D721Med (cell line): Measurements from ENCODE around the gene ANP32D.
"Not testable (repeated sequence)": the region's sequence is repeated elsewhere in the genome, so short reads cannot be mapped to it uniquely, and the experiment has no call there.

ENCODE experiments used
- DNase-seq: peaks from one replicate; pipeline ENCODE4 v3.0.0; 2011; ENCODE audit warnings: low spot score; ENCODE audit not compliant: insufficient read length
- FAIRE-seq: peaks from 2 replicates; lab custom pipeline; 2011; peaks lifted over from hg19 to GRCh38; lab: Jason Lieb, UNC
- TF ChIP-seq, protein P1 (sequence below): IDR thresholded peaks from 2 replicates; pipeline ENCODE4 v1.5.1; 2012; ENCODE audit warnings: mild to moderate bottlenecking, control low read depth; ENCODE audit not compliant: insufficient read depth; ENCODE audit errors: missing control alignments

The ANP32D gene

DNA sequence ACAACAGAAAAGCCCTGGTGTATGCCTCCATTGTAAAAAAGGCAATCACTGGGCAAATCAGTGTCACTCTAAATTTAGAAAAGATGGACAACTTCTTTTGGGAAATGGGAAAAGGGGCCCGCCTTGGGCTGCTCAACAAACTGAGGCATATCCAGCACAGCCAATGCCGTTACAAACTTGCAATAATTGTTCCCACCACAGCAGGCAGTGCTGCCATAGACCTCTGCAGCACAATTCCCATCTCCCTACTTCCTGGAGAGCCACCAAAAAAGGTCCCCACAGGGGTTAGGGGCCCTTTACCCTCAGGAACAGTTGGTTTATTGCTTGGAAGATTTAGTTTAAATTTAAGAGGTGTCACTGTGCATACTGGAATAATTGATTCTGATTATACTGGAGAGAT is 36.6 kb downstream of the ANP32D start:
- TF ChIP-seq, protein P1, sequence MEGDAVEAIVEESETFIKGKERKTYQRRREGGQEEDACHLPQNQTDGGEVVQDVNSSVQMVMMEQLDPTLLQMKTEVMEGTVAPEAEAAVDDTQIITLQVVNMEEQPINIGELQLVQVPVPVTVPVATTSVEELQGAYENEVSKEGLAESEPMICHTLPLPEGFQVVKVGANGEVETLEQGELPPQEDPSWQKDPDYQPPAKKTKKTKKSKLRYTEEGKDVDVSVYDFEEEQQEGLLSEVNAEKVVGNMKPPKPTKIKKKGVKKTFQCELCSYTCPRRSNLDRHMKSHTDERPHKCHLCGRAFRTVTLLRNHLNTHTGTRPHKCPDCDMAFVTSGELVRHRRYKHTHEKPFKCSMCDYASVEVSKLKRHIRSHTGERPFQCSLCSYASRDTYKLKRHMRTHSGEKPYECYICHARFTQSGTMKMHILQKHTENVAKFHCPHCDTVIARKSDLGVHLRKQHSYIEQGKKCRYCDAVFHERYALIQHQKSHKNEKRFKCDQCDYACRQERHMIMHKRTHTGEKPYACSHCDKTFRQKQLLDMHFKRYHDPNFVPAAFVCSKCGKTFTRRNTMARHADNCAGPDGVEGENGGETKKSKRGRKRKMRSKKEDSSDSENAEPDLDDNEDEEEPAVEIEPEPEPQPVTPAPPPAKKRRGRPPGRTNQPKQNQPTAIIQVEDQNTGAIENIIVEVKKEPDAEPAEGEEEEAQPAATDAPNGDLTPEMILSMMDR = no peak
- FAIRE-seq (no peak), DNase-seq (no peak)

DNA sequence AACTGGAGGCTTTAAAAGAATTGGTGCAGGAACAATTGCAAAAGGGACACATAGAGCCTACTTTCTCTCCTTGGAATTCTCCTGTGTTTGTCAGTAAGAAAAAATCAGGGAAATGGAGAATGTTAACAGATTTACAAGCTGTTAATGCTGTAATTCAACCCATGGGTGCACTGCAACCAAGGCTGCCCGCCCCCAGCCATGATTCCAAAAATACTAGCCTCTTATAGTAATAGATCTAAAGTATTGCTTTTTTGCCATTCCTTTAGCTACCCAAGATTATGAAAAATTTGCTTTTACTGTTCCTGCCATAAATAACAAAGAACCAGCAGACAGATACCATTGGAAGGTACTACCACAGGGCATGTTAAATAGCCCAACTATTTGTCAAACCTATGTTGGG is 37.8 kb downstream of the ANP32D start:
- DNase-seq (no peak), FAIRE-seq (no peak)
- TF ChIP-seq, protein P1 = no peak

DNA sequence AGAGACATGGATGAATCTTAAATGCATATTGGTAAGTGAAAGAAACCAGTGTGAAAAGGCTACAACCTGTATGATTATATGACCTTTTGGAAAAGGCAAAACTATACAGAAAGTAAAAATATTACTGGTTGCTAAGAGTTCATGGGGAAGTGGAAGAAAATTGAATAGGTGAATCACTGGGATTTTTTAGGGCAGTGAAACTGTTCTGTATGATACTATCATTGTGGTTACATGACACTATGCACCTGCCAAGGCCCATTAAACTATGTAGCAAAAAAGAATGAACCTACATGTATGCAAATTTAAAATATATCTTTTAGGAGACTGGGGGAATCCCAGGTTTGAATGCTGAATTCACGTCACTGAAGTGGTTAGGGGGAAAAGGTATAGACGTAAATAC is 40.5 kb downstream of the ANP32D start:
- TF ChIP-seq, protein P1 = no peak
- DNase-seq (no peak), FAIRE-seq (no peak)

DNA sequence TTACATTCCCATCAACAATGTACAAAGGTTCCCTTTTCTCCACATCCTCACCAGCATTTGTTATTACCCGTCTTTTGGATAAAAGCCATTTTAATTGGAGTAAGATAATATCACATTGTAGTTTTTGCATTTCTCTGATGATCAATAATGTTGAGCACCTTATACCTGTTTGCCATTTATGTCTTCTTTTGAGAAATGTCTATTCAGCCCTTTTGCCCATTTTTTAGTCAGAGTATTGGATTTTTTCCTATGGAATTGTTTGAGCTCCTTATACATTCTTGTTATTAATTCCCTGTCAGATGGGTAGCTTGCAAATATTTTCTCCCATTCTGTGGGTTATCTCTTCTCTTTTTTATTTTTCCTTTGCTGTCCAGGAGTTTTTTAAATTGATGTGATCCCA is 42.4 kb downstream of the ANP32D start:
- DNase-seq (no peak), FAIRE-seq (no peak)
- TF ChIP-seq, protein P1 = no peak

DNA sequence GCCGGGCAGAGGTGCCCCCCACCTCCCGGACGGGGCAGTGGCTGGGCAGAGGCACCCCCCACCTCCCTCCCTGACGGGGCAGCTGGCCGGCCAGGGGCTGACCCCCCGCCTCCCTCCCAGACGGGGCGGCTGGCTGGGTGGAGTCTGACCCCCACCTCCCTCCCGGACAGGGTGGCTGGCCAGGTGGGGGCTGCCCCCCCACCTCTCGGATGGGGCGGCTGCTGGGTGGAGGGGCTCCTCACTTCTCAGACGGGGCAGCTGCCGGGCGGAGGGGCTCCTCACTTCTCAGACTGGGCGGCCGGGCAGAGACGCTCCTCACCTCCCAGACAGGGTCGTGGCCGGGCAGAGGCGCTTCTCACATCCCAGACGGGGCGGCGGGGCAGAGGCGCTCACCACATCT is 48.0 kb downstream of the ANP32D start:
- not testable (repeated sequence) for DNase-seq, FAIRE-seq
